HG02870 (cell line): ENCODE results near the gene CELF2.
"Not testable (repeated sequence)": the region's sequence is repeated elsewhere in the genome, so short reads cannot be mapped to it uniquely, and the experiment has no call there.

Experiments used
- ATAC-seq: cut with Tn5 transposase; IDR thresholded peaks from one replicate; pipeline ENCODE4 v1.9.1; 2021; ENCODE audit warnings: mild to moderate bottlenecking, moderate library complexity; ENCODE audit not compliant: unreplicated experiment

Gene CELF2

GRCh38 chr10:11336722-11337162, 319.1 kb downstream of the CELF2 start:
- ATAC-seq: no peak

- ATAC-seq: no peak
Measured at GRCh38 chr10:11337516-11337915, 319.8 kb downstream of the CELF2 start.

- no peak for ATAC-seq
Measured at GRCh38 chr10:11338160-11338844, 320.6 kb downstream of the CELF2 start.

- no peak for ATAC-seq
Measured at GRCh38 chr10:11339013-11339412, 321.3 kb downstream of the CELF2 start.

GRCh38 chr10:11339660-11340059, 322.0 kb downstream of the CELF2 start:
- no peak for ATAC-seq

DNA sequence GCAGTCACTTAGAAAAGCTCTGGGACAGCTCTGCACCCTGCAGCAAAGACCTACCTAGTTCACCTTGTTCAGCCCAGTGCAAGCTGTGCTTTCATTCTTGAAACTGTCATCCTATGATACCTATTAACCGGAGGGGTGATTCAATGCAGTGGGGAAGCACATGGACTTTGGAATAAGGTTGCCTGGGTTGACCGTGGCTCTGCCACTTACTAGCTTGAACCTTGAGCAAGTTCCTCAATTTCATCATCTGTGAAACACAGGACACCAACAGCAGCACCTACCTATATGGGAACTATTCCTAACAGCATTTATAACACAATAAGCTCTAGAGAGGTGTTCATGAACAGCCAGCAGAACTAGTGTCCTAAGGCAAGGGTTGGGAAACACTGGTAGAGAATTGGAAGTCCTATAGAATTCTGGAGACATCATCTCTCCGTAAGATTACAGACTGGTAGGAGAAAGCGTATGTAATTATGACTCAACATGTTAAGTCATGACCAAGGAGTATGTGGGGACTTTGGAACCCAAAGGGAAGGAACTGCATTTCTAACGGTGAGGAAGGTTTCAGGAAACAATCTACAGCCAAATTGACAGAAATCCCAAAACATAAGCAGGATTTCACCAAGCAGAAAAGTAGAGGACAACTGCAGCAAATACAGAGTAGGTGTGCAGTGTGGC, 323.8 kb downstream of the CELF2 start:
- ATAC-seq: no peak

- ATAC-seq: no peak
Measured at GRCh38 chr10:11344081-11344480, 326.4 kb downstream of the CELF2 start.

DNA sequence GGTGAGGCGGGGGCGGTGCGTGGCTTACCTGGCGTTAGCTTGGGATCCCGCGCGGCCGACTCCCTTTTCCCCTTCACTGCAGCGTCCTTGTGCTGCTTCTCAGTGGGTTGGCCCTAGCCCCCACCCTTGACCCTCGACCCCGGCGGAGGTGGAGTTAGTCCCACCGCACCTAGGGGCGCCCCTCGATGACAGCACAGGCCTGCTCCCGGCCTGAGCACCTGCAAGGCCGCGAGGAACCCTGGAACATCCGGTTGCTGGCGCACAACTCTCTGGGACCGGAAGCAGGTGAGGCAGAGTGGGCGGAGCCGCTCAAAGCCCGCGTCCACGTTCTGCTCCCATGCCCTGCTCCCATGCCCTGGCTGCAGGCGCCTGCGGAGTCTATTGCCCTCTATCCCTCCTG, 326.9 kb downstream of the CELF2 start:
- ATAC-seq: no peak

DNA sequence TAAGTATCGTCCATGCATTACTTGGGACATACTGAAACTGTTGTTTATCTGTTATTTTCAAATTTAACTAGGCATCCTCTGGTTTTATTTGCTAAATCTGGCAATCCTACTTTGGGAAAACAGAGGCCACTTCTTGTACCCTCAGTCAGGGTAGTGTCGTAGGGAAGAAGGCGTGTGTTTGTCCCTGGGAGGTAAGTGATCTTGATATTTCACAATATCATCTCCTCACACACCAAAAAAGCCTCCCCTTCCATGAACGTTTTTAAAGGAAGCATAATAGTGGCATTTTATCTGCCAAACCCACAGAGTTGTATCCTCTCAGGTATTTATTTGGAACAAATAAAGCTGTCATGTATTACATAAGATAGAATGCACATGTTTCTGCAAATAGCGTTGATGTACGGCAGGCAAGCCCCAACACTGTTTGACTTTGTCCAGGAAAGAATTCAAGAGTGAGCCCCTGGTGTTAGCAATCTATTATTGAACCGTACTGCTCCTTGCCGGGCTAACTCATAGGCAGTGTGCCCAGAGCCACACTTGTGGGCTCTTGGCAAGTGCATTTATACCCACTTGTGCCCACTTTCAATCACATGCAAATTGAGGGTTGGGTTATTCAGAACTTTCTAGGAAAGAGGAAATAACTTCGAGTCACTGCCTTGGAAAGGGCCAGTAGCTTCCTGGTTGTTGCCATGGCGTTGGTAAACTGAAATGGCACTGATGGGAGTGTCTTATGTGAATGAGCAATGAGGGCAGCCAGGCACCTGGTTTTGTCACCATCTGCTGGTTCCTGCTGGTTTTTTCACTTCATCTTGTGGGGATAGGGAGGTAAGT, 327.8 kb downstream of the CELF2 start:
- ATAC-seq: no peak

GRCh38 chr10:11347580-11347979, 329.9 kb downstream of the CELF2 start:
- ATAC-seq: not testable (repeated sequence)

DNA sequence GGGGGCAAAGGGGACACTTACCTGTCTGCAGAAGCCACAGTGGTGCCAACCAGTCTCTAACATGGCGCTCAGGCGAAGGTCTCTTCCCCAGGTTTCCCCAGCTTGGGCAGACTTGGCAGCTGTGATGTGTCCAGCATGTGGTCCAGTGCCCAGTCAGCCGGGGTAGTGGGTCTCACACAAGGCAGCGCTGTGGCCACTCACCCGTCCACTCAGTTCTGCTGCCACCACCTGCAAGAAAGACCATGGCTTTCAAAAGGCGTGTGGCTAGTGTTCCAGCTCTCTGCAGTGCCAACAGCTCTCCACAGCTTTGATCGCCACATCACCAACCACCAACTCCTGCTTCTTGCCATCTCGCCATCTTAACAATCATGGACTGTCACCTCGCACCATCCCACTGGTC, 334.1 kb downstream of the CELF2 start:
- ATAC-seq: no peak

DNA sequence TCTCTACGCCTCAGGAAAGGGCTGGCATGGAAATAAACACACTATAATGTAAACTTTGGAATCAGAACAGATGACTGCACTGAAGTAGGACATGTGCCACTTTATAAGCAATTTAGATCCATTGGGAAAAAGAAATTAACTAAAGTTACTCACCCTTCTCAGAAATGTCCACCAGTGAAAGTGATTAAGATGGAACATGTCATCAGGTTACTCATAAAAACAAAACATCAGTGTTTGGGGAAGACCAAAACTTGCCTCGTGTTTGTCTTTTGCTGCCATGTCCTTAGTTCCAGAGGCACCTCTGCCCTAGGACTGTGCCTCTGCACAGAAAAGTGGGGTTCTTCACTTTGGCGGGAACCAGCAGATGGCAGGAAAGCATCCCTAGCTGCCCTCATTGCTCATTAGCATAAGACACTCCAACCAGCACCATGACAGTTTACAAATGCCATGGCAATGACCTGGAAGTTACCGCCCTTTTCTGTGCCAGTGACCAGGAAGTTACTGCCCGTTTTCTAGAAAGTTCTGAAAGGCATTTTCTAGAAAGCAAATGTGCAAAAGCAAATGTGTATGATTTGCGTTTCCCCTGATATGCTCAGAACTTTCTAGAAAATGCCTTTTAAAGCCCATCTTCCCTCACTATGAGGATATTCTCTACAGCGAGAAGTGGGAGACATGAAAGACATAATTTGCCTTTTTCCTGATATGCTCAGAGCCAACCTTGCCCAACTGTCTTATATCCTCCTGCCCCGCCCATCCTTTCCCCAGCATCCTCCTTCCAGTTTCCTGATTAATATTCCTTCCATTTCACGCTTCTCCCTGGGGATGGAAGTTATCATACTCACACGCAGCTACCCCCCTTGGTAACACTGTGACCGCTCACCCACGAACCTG, 335.6 kb downstream of the CELF2 start:
- no peak for ATAC-seq

DNA sequence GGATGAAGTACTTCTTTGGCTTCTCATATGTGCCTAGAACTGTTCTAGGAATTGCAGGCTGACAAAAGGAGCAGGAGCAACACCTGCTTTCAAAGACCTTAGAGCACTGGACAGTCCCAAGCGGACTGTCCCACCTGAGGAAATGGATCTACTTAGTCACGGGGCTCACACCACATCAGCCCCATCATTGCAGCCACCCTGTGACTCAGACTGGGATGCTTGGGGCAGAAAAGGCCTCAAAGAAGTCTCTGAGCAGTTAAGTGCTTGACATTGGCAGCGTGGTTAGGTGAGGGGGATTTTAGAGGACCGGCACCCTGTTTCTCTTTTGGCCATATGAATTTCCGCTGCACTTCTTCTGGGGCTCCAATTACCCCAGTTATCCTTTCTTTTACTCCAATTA, 337.2 kb downstream of the CELF2 start:
- ATAC-seq: no peak

- no peak for ATAC-seq
Measured at GRCh38 chr10:11355592-11355991, 337.9 kb downstream of the CELF2 start.

DNA sequence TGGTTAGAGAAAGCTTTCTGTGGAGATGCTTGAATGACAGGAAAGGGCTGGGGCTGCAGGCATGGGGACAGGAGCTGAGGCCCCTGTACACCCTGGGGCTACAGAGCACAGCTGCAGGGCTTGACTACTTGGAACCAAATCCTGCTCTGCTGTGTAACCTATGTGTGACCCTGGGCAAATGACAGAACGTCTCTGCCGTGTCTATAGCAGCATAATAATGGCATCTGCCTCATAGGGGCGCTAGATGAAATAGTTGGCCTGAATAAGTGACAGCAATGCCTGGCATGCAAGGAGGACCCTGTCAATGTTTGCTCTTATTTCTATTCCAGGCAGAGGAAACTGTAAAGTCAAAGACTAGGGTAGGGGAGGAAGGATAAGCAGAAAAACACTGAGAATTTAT, 339.8 kb downstream of the CELF2 start:
- no peak for ATAC-seq

- ATAC-seq: no peak
Measured at GRCh38 chr10:11358011-11358410, 340.3 kb downstream of the CELF2 start.

GRCh38 chr10:11358923-11359575, 341.4 kb downstream of the CELF2 start:
- no peak for ATAC-seq

DNA sequence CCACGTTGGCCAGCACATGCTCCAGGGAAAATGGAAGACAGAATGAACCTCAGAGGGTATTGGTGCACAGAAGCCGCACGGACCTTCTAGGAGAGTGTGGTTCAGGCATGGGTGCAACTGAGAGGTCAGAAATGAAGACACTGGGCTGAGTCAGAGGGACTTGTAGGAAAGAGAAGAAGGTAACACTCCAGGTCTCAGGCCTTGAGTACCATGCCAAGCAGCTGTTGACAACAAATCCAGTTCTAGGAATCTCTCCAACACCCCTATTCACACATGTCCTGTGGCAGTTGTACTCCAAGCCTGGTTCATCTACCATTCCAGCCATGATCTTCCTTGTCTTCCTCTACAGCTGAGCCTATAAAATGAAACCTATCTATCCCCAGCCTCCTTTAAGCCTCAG, 342.2 kb downstream of the CELF2 start:
- ATAC-seq: no peak

GRCh38 chr10:11363497-11363896, 345.8 kb downstream of the CELF2 start:
- ATAC-seq: no peak

DNA sequence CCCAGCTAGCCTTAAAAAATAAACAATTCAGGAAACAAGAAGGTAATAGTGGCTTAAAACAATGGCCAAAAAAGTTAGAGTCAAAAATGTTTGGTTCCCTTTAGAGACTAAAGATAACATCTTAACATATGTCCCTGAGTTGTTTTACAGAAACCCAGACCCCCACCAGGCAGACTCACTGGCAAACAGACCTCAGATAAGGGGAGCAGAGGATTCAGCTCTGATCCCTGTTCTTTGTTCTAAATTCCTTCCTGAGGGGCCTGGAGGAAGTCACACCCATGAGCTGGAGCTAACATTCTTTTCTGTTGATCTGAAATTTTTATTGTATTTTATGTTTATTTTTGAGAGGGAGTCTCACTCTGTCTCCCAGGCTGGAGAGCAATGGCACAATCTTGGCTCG, 346.6 kb downstream of the CELF2 start:
- ATAC-seq: no peak
